H1 (cell line): ENCODE measurements around the gene PLD5. TPM values are rescaled to one million over a fixed set of nuclear protein-coding genes. Genes with fewer than 3 reads are reported as not detected.

Experiments
- JUND ChIP-seq: IDR thresholded peaks from 2 replicates; pipeline ENCODE4 v1.6.1; 2011; ENCODE audit warnings: mild to moderate bottlenecking, improper control_type of control experiment, low read length
- MAX ChIP-seq: IDR thresholded peaks from 2 replicates; pipeline ENCODE4 v1.6.1; 2012; ENCODE audit warnings: inconsistent platforms
- polyA plus RNA-seq, 7 experiments: library from polyadenylated mRNA; depleted of rRNA in 3 of 7; stranded (reverse) in 5 of 7; unstranded in 2 of 7; fragments of >200 nt in 5 of 7; fragments of 200-250 nt in 2 of 7; gene quantifications; 1 replicate in 5 of 7; 2 replicates in 1 of 7; 4 replicates in 1 of 7; pipeline versions ENCODE4 v1.2.1 to v1.2.3, GENCODE V29; 2011 to 2013; ENCODE audit warnings: missing spikeins in 2 of 7, mixed read lengths in 2 of 7
- total RNA-seq: library from RNA; stranded (reverse); fragmentation: NEBNext Ultra II Directional; extraction: Animal tissue kit (Norgen Biotek cat#: 25700); gene quantifications from 2 replicates; pipeline ENCODE4 v1.2.1, GENCODE V29; 2021
- TF ChIP-seq, protein P1 (sequence below): fragments of 300-600 bp; sonication (generic); IDR thresholded peaks from 2 replicates; pipeline ENCODE4 v1.7.1; 2012; ENCODE audit warnings: low read length, moderate library complexity, mild to moderate bottlenecking, inconsistent platforms; ENCODE audit not compliant: insufficient replicate concordance

Gene PLD5
- total and polyA plus RNA-seq, 2 of the 8 experiments (the other 6 are each of a cell fraction or from before 2014, with no cell fraction given), result 0.86 to 8.5 TPM

DNA sequence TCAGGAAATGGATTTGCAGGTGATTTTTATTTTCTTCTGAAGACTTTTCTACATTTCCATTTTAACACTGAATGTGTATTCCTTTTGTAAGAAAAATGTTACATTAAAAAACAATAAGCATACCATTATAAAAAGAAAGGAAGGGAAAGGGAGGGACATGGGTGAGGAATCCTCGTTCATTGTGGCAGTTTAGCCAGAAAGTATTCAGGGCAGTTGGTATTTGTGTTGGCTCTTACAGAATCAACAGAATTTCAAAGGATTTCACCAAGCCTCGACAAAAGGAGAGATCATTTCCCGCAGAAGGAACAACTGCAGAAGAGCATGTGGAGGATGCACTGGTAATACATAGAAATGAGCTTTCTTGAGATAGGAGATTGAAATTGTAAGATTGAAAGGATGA, 35.0 kb downstream of the PLD5 start (continued):
- TF ChIP-seq, protein P1, sequence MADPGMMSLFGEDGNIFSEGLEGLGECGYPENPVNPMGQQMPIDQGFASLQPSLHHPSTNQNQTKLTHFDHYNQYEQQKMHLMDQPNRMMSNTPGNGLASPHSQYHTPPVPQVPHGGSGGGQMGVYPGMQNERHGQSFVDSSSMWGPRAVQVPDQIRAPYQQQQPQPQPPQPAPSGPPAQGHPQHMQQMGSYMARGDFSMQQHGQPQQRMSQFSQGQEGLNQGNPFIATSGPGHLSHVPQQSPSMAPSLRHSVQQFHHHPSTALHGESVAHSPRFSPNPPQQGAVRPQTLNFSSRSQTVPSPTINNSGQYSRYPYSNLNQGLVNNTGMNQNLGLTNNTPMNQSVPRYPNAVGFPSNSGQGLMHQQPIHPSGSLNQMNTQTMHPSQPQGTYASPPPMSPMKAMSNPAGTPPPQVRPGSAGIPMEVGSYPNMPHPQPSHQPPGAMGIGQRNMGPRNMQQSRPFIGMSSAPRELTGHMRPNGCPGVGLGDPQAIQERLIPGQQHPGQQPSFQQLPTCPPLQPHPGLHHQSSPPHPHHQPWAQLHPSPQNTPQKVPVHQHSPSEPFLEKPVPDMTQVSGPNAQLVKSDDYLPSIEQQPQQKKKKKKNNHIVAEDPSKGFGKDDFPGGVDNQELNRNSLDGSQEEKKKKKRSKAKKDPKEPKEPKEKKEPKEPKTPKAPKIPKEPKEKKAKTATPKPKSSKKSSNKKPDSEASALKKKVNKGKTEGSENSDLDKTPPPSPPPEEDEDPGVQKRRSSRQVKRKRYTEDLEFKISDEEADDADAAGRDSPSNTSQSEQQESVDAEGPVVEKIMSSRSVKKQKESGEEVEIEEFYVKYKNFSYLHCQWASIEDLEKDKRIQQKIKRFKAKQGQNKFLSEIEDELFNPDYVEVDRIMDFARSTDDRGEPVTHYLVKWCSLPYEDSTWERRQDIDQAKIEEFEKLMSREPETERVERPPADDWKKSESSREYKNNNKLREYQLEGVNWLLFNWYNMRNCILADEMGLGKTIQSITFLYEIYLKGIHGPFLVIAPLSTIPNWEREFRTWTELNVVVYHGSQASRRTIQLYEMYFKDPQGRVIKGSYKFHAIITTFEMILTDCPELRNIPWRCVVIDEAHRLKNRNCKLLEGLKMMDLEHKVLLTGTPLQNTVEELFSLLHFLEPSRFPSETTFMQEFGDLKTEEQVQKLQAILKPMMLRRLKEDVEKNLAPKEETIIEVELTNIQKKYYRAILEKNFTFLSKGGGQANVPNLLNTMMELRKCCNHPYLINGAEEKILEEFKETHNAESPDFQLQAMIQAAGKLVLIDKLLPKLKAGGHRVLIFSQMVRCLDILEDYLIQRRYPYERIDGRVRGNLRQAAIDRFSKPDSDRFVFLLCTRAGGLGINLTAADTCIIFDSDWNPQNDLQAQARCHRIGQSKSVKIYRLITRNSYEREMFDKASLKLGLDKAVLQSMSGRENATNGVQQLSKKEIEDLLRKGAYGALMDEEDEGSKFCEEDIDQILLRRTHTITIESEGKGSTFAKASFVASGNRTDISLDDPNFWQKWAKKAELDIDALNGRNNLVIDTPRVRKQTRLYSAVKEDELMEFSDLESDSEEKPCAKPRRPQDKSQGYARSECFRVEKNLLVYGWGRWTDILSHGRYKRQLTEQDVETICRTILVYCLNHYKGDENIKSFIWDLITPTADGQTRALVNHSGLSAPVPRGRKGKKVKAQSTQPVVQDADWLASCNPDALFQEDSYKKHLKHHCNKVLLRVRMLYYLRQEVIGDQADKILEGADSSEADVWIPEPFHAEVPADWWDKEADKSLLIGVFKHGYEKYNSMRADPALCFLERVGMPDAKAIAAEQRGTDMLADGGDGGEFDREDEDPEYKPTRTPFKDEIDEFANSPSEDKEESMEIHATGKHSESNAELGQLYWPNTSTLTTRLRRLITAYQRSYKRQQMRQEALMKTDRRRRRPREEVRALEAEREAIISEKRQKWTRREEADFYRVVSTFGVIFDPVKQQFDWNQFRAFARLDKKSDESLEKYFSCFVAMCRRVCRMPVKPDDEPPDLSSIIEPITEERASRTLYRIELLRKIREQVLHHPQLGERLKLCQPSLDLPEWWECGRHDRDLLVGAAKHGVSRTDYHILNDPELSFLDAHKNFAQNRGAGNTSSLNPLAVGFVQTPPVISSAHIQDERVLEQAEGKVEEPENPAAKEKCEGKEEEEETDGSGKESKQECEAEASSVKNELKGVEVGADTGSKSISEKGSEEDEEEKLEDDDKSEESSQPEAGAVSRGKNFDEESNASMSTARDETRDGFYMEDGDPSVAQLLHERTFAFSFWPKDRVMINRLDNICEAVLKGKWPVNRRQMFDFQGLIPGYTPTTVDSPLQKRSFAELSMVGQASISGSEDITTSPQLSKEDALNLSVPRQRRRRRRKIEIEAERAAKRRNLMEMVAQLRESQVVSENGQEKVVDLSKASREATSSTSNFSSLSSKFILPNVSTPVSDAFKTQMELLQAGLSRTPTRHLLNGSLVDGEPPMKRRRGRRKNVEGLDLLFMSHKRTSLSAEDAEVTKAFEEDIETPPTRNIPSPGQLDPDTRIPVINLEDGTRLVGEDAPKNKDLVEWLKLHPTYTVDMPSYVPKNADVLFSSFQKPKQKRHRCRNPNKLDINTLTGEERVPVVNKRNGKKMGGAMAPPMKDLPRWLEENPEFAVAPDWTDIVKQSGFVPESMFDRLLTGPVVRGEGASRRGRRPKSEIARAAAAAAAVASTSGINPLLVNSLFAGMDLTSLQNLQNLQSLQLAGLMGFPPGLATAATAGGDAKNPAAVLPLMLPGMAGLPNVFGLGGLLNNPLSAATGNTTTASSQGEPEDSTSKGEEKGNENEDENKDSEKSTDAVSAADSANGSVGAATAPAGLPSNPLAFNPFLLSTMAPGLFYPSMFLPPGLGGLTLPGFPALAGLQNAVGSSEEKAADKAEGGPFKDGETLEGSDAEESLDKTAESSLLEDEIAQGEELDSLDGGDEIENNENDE, result no peak
- TF ChIP-seq MAX, result no peak
- no peak for TF ChIP-seq JUND
